GM12891 (cell line): ENCODE measurements around the gene KIAA0825.
"Not testable (repeated sequence)": the region's sequence is repeated elsewhere in the genome, so short reads cannot be mapped to it uniquely, and the experiment has no call there.

Experiments used
- DNase-seq: peaks from one replicate; pipeline ENCODE4 v3.0.0; 2011; ENCODE audit warnings: low spot score; ENCODE audit not compliant: insufficient read length
- FAIRE-seq: peaks from 2 replicates; lab custom pipeline; 2011; peaks lifted over from hg19 to GRCh38; lab: Jason Lieb, UNC
- PAX5 ChIP-seq: IDR thresholded peaks from 2 replicates; pipeline ENCODE4 v1.6.1; 2011; ENCODE audit warnings: low read length, moderate library complexity, mild to moderate bottlenecking; ENCODE audit not compliant: insufficient read depth, severe bottlenecking
- POLR2A ChIP-seq: IDR thresholded peaks from 2 replicates; pipeline ENCODE4 v1.6.1; 2011; ENCODE audit warnings: low read depth, low read length, control low read depth
- POLR2AphosphoS5 ChIP-seq: IDR thresholded peaks from 2 replicates; pipeline ENCODE4 v1.6.1; 2011; ENCODE audit warnings: low read depth, low read length, control low read depth
- POU2F2 ChIP-seq: IDR thresholded peaks from 2 replicates; pipeline ENCODE4 v1.6.1; 2011; ENCODE audit warnings: low read depth, mild to moderate bottlenecking, control low read depth, low read length, moderate library complexity
- SPI1 ChIP-seq: IDR thresholded peaks from 2 replicates; pipeline ENCODE4 v1.6.1; 2011; ENCODE audit warnings: low read depth, low read length, control low read depth
- TAF1 ChIP-seq: IDR thresholded peaks from 2 replicates; pipeline ENCODE4 v1.6.1; 2011; ENCODE audit warnings: low read depth, low read length, control low read depth

Gene KIAA0825

GRCh38 chr5:94360382-94361130 is 257.8 kb downstream of the KIAA0825 start:
- no peak for DNase-seq
- FAIRE-seq = no peak
- TF ChIP-seq POLR2AphosphoS5 (no peak), TAF1 (no peak), POLR2A (no peak), PAX5 (no peak), SPI1 (no peak), POU2F2 (no peak)

DNA sequence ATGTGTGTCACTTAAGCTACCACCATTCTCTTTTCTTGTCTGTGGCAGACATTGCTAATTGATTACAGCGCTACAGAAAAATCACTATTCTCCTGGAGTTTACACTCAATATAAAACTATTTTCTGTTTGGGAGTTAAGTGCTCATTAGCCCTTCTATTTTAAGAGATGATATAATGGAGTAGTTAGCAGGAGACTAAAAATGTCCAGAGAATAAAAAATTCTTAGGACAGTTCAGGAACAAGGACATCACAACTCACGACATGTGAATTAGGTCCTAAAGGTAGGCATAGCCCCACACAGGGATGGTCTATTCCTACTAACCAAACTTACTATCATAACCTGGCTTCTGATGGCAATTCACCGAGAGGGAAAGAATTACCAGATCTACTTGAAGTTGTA is 258.5 kb downstream of the KIAA0825 start:
- no peak for TF ChIP-seq POU2F2
- no peak for TF ChIP-seq POLR2A
- no peak for TF ChIP-seq POLR2AphosphoS5
- no peak for DNase-seq
- FAIRE-seq = no peak

DNA sequence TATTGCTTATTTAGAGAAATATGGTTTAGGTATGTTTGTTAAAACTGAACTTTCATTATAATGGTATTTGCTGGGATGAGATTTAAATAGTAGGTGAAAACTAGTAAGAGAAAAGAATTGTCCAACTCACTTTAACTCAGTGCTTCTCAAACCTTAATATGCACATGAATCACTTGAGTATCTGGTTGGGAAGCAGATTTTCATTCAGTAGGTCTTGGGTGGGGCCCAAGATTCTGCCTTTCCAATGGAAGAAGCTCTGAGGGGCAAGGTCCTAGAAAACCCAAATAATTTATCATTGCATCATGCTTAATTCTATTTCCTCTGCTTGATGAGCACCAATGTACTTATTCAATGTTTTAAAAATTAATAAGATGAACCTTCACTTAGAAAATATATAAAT is 262.6 kb downstream of the KIAA0825 start:
- TF ChIP-seq POU2F2 (no peak), PAX5 (no peak), POLR2AphosphoS5 (no peak), POLR2A (no peak), SPI1 (no peak), TAF1 (no peak)
- FAIRE-seq (no peak), DNase-seq (no peak)

DNA sequence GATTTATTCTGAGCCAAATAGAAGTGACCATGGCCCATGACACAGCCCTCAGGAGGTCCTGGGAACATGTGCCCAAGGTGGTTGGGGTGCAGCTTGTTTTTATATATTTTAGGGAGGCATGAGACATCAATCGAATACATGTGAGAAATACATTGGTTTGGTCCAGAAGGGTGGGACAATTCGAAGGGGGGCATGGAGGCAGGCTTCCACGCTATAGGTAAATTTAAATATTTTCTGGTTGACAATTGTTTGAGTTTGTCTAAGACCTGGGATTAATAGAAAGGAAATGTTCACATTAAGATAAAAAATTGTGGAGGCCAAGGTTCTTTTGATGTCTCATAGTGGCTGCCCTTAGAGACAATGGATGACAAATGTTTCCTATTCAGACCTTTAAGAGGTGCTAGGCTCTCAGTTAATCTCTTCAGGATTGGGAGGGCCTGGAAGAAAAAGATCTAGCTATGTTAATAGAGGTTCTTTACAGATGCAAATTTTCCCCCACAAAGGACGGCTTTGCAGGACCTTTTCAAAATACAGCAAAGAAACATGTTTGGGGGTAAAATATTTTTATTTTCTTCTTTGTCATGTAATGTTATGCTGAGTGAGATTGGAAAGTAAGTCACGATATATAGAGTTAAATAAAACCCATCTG is 263.4 kb downstream of the KIAA0825 start:
- not testable (repeated sequence) for DNase-seq, FAIRE-seq

DNA sequence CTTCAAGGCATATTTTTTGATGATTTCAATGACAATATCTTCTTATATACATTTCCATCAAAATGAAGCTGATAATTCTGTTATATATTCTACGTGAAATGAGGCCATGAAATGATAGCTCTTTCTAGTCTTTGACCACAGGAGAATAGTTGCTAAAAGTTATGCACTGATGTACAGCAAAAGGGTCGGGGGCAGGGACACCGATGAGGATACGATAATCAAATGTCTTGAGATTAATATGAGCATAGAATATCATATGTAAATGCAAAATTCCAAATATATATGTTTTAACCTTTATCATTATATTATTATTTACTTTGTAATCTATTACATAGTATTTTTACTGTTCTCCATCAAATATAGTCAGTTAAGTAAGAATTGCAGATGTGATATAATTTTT is 264.8 kb downstream of the KIAA0825 start:
- DNase-seq (no peak), FAIRE-seq (no peak)
- TF ChIP-seq TAF1 (no peak), POLR2A (no peak), POU2F2 (no peak), PAX5 (no peak), SPI1 (no peak), POLR2AphosphoS5 (no peak)

DNA sequence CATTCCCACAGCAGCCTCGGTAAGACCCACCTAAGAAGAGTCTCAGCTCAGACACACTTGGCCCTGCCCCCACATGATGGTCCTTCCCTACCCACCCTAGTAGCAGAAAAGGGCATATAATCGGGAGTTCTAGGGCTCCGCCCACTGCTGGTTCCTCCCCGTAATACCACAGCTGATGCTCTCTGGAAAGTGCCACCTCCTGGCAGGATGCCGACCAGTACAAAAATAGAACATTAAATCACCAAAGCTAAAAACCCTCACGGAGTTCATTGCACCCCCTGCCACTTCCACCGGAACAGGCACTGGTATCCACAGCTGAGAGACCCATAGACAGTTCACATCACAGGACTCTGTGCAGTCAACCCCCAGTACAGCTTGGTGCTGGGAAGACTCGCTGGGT is 271.3 kb downstream of the KIAA0825 start:
- TF ChIP-seq TAF1 (no peak), POU2F2 (no peak), POLR2AphosphoS5 (no peak), PAX5 (no peak), SPI1 (no peak), POLR2A (no peak)
- FAIRE-seq (no peak), DNase-seq (no peak)

GRCh38 chr5:94345257-94345656 is 273.1 kb downstream of the KIAA0825 start:
- DNase-seq = no peak
- TF ChIP-seq POLR2AphosphoS5 (no peak), TAF1 (no peak), SPI1 (no peak), POU2F2 (no peak), POLR2A (no peak), PAX5 (no peak)
- FAIRE-seq = no peak

DNA sequence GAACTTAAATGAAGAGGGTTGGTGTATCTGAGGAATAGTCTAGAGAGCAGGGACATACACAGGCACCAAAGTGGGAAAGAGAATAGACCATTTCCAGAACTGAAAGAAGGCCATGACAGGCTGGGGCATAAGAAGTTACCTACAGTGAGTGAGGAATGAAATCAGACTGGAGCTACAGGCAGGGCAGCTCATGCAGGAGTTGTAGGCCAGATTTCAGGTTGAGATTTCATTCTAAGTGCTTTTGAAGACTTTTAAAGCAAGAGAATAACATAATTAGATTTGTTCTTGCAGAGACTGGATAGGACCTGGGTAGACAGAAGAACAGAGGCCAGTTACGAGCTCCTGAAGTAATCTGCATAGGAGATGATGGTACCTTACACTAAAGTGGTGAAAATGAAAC is 280.8 kb downstream of the KIAA0825 start:
- FAIRE-seq (no peak), DNase-seq (no peak)
- TF ChIP-seq POU2F2 (no peak), TAF1 (no peak), PAX5 (no peak), POLR2A (no peak), SPI1 (no peak), POLR2AphosphoS5 (no peak)

GRCh38 chr5:94335936-94336335 is 282.5 kb downstream of the KIAA0825 start:
- TF ChIP-seq POLR2A (no peak), PAX5 (no peak), SPI1 (no peak), POLR2AphosphoS5 (no peak), POU2F2 (no peak), TAF1 (no peak)
- DNase-seq (no peak), FAIRE-seq (no peak)

DNA sequence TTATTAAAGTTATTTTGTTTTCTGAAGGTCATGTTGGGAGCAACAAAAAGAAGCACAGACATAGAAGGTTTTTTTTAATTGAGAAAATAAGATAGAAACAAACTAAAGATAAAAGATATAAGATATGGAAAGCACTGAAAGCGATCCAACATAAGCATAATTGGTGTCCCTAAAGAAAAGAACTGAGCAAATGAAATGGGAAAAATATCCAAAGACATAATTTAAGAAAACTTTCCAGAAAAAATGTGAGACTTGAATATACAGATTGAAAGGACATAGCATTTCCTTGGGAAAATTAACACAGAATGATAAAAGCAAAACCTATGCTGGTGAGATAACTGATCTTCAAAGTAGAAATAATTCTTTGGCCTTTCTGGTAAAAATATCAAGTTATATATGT is 289.3 kb downstream of the KIAA0825 start:
- FAIRE-seq (no peak), DNase-seq (no peak)
- no peak for TF ChIP-seq POU2F2
- TF ChIP-seq PAX5 = no peak
- no peak for TF ChIP-seq POLR2AphosphoS5
- TF ChIP-seq POLR2A = no peak
- TF ChIP-seq TAF1 = no peak
- TF ChIP-seq SPI1 = no peak

DNA sequence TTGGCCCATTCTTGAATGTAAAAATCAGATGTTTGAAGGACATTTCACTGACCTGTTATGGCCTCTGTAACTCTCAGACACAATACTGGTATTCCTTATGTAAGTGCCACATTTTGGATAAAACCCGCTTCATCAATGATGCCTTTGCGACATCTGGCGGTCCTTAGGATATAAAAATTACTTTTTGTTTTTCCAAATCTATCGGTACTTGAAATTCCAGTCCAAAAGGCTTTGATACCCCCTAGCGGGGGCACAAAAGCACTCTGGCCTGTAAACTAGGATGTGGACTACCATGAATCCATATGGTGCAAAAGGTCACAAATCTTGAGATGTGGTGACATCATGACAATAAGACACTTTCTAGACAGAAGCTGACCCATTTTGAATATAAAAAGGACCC is 291.8 kb downstream of the KIAA0825 start:
- DNase-seq (no peak), FAIRE-seq (no peak)
- TF ChIP-seq PAX5 = no peak
- no peak for TF ChIP-seq POU2F2
- TF ChIP-seq POLR2A = no peak
- no peak for TF ChIP-seq SPI1
- no peak for TF ChIP-seq TAF1
- TF ChIP-seq POLR2AphosphoS5 = no peak
